Left lobe of liver (tissue), 2 donors: ENCODE data around the gene S100A3. TPM values are rescaled to one million over a fixed set of nuclear protein-coding genes. Genes with fewer than 3 reads are reported as not detected.
"Not testable (repeated sequence)": the region's sequence is repeated elsewhere in the genome, so short reads cannot be mapped to it uniquely, and the experiment has no call there.

Source experiments
- ATAC-seq: fragments of 200-7000 bp; cut with Tn5 transposase; one replicate; pipeline ENCODE4 v1.9.1; 2020; ENCODE audit warnings: mild to moderate bottlenecking, moderate library complexity
- DNase-seq: peaks from one replicate; pipeline ENCODE4 v3.0.0-alpha.2; 2020; ENCODE audit warnings: low spot score
- total RNA-seq: library from RNA; stranded (reverse); gene quantifications from one replicate; pipeline ENCODE4 v1.2.1, GENCODE V29; 2021
- donor health status: DM: no; HTN: no; CAD: no; lungs with moderate emphysema.
- donor health status: DM: no; HTN: yes; CAD: no.

The S100A3 gene
- total RNA-seq, 1 donor from 2014 or later = not detected

GRCh38 chr1:153570874-153571273 is 21.8 kb upstream of the S100A3 start:
- no peak for ATAC-seq
- DNase-seq = no peak

- DNase-seq = no peak
- no peak for ATAC-seq
These were observed 20.4 kb upstream of the S100A3 start for GRCh38 chr1:153569465-153569864.

GRCh38 chr1:153568367-153569099 is 19.5 kb upstream of the S100A3 start:
- ATAC-seq = peak; percentile 82
- DNase-seq = peak; percentile 82

- ATAC-seq (no peak), DNase-seq (no peak)
These were observed 18.7 kb upstream of the S100A3 start for GRCh38 chr1:153567621-153568366.

GRCh38 chr1:153566414-153567371 is 17.6 kb upstream of the S100A3 start:
- ATAC-seq (peak; percentile 58), DNase-seq (peak; percentile 73)

GRCh38 chr1:153565529-153566374 is 16.7 kb upstream of the S100A3 start, which contains the start of gene S100A2:
S100A2 (minus strand) TSS chr1:153565844; CDS start chr1:153563877, 1,967 bp downstream.
- no peak for DNase-seq
- peak; percentile 3 for ATAC-seq

GRCh38 chr1:153563991-153564390 is 14.9 kb upstream of the S100A3 start:
- ATAC-seq (no peak), DNase-seq (no peak)

GRCh38 chr1:153563483-153563901 is 14.4 kb upstream of the S100A3 start:
- DNase-seq (no peak), ATAC-seq (no peak)

- not testable (repeated sequence) for DNase-seq, ATAC-seq
These were observed 13.0 kb upstream of the S100A3 start for GRCh38 chr1:153562021-153562420.

- DNase-seq (no peak), ATAC-seq (no peak)
These were observed 12.5 kb upstream of the S100A3 start for GRCh38 chr1:153561466-153561985.

GRCh38 chr1:153560771-153561465 is 11.9 kb upstream of the S100A3 start:
- no peak for ATAC-seq
- DNase-seq = no peak

- DNase-seq (no peak), ATAC-seq (no peak)
These were observed 11.2 kb upstream of the S100A3 start for GRCh38 chr1:153560241-153560640.

- DNase-seq = no peak
- ATAC-seq = no peak
These were observed 8.8 kb upstream of the S100A3 start for GRCh38 chr1:153557877-153558276.

- no peak for DNase-seq
- ATAC-seq = no peak
These were observed 7.3 kb upstream of the S100A3 start for GRCh38 chr1:153556348-153556747.

- DNase-seq (no peak), ATAC-seq (no peak)
These were observed 4.9 kb upstream of the S100A3 start for GRCh38 chr1:153553830-153554541.

GRCh38 chr1:153553096-153553495 is 4.0 kb upstream of the S100A3 start:
- DNase-seq (no peak), ATAC-seq (no peak)

GRCh38 chr1:153552335-153552734 is 3.3 kb upstream of the S100A3 start:
- no peak for ATAC-seq
- no peak for DNase-seq

GRCh38 chr1:153550827-153551500 is 1.9 kb upstream of the S100A3 start:
- ATAC-seq (no peak), DNase-seq (no peak)
